ENCODE results near the gene PSKH1. TPM values are rescaled to one million over a fixed set of nuclear protein-coding genes. Genes with fewer than 3 reads are reported as not detected.

Gene PSKH1
- total and polyA plus RNA-seq, 9 of the 15 experiments (the other 6 are each of a cell fraction or from before 2014, with no cell fraction given): 0.96 to 20.9 (median 9.4) TPM

DNA sequence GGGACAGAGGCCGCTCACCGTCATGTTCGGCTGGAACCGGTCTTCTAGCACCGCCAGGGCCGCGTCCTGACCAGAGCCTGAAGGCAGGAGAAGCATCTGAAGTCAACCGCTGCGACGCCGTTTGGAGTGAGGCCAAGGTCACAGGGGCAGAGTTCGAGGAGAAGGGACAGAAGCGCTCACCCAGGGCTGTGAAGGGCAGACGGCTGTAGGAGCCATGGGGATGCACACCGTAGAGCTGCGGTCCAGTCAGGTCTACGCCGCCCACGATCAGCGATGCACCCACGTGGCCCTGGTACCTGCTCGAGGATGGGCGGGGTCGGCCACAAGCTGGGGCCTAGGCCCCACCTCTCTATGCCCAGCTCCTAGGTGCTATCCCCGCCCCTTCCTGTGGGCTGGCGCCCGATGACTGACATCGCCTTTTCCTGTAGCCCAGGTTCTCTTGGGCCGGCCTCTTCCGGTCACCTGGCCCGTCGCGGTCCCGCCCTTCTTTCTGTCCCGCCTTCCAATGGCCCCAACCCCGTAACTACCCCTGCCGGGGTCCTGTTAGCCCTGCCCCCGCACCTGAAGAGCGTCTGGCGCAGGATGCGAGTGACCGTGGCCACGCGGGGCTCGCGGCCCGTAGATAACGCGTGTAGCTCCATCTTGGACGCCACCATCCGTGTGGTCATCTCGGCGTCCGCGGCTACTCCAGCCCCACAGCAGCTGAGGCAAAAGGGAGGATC is 42.5 kb downstream of the PSKH1 start (continued):
- TF ChIP-seq, protein P1, sequence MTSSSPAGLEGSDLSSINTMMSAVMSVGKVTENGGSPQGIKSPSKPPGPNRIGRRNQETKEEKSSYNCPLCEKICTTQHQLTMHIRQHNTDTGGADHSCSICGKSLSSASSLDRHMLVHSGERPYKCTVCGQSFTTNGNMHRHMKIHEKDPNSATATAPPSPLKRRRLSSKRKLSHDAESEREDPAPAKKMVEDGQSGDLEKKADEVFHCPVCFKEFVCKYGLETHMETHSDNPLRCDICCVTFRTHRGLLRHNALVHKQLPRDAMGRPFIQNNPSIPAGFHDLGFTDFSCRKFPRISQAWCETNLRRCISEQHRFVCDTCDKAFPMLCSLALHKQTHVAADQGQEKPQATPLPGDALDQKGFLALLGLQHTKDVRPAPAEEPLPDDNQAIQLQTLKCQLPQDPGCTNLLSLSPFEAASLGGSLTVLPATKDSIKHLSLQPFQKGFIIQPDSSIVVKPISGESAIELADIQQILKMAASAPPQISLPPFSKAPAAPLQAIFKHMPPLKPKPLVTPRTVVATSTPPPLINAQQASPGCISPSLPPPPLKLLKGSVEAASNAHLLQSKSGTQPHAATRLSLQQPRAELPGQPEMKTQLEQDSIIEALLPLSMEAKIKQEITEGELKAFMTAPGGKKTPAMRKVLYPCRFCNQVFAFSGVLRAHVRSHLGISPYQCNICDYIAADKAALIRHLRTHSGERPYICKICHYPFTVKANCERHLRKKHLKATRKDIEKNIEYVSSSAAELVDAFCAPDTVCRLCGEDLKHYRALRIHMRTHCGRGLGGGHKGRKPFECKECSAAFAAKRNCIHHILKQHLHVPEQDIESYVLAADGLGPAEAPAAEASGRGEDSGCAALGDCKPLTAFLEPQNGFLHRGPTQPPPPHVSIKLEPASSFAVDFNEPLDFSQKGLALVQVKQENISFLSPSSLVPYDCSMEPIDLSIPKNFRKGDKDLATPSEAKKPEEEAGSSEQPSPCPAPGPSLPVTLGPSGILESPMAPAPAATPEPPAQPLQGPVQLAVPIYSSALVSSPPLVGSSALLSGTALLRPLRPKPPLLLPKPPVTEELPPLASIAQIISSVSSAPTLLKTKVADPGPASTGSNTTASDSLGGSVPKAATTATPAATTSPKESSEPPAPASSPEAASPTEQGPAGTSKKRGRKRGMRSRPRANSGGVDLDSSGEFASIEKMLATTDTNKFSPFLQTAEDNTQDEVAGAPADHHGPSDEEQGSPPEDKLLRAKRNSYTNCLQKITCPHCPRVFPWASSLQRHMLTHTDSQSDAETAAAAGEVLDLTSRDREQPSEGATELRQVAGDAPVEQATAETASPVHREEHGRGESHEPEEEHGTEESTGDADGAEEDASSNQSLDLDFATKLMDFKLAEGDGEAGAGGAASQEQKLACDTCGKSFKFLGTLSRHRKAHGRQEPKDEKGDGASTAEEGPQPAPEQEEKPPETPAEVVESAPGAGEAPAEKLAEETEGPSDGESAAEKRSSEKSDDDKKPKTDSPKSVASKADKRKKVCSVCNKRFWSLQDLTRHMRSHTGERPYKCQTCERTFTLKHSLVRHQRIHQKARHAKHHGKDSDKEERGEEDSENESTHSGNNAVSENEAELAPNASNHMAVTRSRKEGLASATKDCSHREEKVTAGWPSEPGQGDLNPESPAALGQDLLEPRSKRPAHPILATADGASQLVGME (CRISPR knock-in tag; IDR thresholded peaks at IDR 0.05): no peak; the same call in 1 of the 2 replicates
- no peak for TF ChIP-seq PTBP1 (IDR thresholded peaks at IDR 0.05; ENCODE audit: low read depth, low read length)
- TF ChIP-seq, protein P2, sequence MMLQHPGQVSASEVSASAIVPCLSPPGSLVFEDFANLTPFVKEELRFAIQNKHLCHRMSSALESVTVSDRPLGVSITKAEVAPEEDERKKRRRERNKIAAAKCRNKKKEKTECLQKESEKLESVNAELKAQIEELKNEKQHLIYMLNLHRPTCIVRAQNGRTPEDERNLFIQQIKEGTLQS (IDR thresholded peaks at IDR 0.05): no peak
- TF ChIP-seq, protein P2 (CRISPR knock-in tag; conservative IDR thresholded peaks at IDR 0.05): no peak
- peak; percentile 60 for TF ChIP-seq CREM (IDR thresholded peaks at IDR 0.05; ENCODE audit: low read depth)
- TF ChIP-seq CSDE1 (IDR thresholded peaks at IDR 0.05): no peak
- no peak for TF ChIP-seq ZNF57 (CRISPR knock-in tag; IDR thresholded peaks at IDR 0.05)
- peak; percentile 66; the same call in 1 of the 2 replicates for TF ChIP-seq XRCC5 (IDR thresholded peaks at IDR 0.05; ENCODE audit: low read depth, low read length)
- TF ChIP-seq ZNF551 (CRISPR knock-in tag; IDR thresholded peaks at IDR 0.05): no peak
- TF ChIP-seq ZNF778 (CRISPR knock-in tag; IDR thresholded peaks at IDR 0.05): no peak
- no peak for TF ChIP-seq HNRNPUL1 (IDR thresholded peaks at IDR 0.05; ENCODE audit: low read length)
- peak; percentile 5; the same call in 1 of the 2 replicates for TF ChIP-seq CBFA2T3 (IDR thresholded peaks at IDR 0.05)
- TF ChIP-seq, protein P3, sequence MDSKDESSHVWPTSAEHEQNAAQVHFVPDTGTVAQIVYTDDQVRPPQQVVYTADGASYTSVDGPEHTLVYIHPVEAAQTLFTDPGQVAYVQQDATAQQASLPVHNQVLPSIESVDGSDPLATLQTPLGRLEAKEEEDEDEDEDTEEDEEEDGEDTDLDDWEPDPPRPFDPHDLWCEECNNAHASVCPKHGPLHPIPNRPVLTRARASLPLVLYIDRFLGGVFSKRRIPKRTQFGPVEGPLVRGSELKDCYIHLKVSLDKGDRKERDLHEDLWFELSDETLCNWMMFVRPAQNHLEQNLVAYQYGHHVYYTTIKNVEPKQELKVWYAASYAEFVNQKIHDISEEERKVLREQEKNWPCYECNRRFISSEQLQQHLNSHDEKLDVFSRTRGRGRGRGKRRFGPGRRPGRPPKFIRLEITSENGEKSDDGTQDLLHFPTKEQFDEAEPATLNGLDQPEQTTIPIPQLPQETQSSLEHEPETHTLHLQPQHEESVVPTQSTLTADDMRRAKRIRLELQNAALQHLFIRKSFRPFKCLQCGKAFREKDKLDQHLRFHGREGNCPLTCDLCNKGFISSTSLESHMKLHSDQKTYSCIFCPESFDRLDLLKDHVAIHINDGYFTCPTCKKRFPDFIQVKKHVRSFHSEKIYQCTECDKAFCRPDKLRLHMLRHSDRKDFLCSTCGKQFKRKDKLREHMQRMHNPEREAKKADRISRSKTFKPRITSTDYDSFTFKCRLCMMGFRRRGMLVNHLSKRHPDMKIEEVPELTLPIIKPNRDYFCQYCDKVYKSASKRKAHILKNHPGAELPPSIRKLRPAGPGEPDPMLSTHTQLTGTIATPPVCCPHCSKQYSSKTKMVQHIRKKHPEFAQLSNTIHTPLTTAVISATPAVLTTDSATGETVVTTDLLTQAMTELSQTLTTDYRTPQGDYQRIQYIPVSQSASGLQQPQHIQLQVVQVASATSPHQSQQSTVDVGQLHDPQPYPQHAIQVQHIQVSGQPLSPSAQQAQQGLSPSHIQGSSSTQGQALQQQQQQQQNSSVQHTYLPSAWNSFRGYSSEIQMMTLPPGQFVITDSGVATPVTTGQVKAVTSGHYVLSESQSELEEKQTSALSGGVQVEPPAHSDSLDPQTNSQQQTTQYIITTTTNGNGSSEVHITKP (IDR thresholded peaks at IDR 0.05; ENCODE audit: partially characterized antibody): peak; percentile 65
- TF ChIP-seq ZNF668 (CRISPR knock-in tag; IDR thresholded peaks at IDR 0.05): no peak
- peak; percentile 46 for TF ChIP-seq ZFX (CRISPR knock-in tag; IDR thresholded peaks at IDR 0.05)
- TF ChIP-seq CCNT2 (IDR thresholded peaks at IDR 0.05; ENCODE audit: borderline replicate concordance, extremely low read depth, insufficient read length, low read depth, low read length): peak; percentile 61
- TF ChIP-seq SAP30 (IDR thresholded peaks at IDR 0.05; ENCODE audit: borderline replicate concordance, insufficient read depth, low read depth, low read length, poor library complexity, severe bottlenecking): peak; percentile 90
- TF ChIP-seq STAT5A (IDR thresholded peaks at IDR 0.05; ENCODE audit: borderline replicate concordance, low read length): no peak
- TF ChIP-seq L3MBTL2 (IDR thresholded peaks at IDR 0.05): peak; percentile 89
